ENCODE results near the gene PLEKHH1.

PLEKHH1 gene

DNA sequence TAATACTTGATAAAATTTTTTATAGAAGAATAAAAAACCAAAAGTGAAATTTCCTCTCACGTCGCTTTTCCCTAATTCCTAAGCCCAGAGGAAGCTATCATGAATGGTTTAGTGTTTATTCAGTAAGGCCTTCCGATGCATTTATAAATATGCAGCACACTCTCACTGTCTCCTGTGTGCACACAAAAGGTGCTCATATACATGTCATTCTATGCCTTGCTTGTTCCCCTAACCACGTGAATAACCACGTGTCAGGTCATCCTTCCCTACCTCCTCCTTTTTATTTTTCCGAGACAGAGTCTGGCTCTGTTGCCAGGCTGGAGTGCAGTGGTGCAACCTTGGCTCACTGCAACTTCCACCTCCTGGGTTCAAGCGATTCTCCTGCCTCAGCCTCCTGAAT lies 37.4 kb downstream of the PLEKHH1 start:
- FAIRE-seq (no peak), DNase-seq (ENCODE audit: insufficient read length) (no peak)
- TF ChIP-seq POLR2A (IDR thresholded peaks at IDR 0.05; ENCODE audit: low read depth, low read length) (no peak), TAF1 (IDR thresholded peaks at IDR 0.05; ENCODE audit: borderline replicate concordance, low read depth, low read length) (no peak), POLR2AphosphoS5 (IDR thresholded peaks at IDR 0.05; ENCODE audit: low read depth, low read length) (no peak)

- TF ChIP-seq POLR2A (IDR thresholded peaks at IDR 0.05; ENCODE audit: low read depth, low read length), result no peak
- TF ChIP-seq TAF1 (IDR thresholded peaks at IDR 0.05; ENCODE audit: borderline replicate concordance, low read depth, low read length), result no peak
- no peak for TF ChIP-seq POLR2AphosphoS5 (IDR thresholded peaks at IDR 0.05; ENCODE audit: low read depth, low read length)
- FAIRE-seq, result peak; percentile 91
- DNase-seq (ENCODE audit: insufficient read length), result peak; percentile 62
Observed at GRCh38 chr14:67571275-67571990, 38.3 kb downstream of the PLEKHH1 start.

GRCh38 chr14:67571991-67572323 lies 38.9 kb downstream of the PLEKHH1 start:
- TF ChIP-seq POLR2AphosphoS5 (IDR thresholded peaks at IDR 0.05; ENCODE audit: low read depth, low read length), result no peak
- no peak for TF ChIP-seq POLR2A (IDR thresholded peaks at IDR 0.05; ENCODE audit: low read depth, low read length)
- no peak for TF ChIP-seq TAF1 (IDR thresholded peaks at IDR 0.05; ENCODE audit: borderline replicate concordance, low read depth, low read length)
- FAIRE-seq, result no peak
- no peak for DNase-seq (ENCODE audit: insufficient read length)

DNA sequence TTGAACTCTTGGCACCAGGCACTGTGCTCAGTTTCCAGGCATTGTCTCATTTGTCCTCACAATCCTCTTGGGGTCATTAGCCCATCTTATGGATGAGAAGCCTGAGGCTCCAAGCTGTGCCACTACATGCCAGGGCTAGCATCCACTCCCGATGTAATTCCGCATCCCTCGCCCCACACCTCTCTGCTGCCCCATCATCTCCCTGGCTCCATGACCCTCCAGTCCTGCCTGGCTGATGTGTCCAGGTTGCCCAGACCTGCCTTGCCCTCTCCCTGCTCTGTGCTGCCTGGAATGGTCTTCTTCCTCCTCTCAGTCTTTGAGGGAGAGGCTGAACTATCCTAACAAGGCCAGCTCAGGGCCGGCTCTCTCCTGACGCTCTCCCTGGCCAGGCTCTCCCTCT lies 39.5 kb downstream of the PLEKHH1 start:
- TF ChIP-seq TAF1 (IDR thresholded peaks at IDR 0.05; ENCODE audit: borderline replicate concordance, low read depth, low read length), result no peak
- TF ChIP-seq POLR2AphosphoS5 (IDR thresholded peaks at IDR 0.05; ENCODE audit: low read depth, low read length), result no peak
- no peak for TF ChIP-seq POLR2A (IDR thresholded peaks at IDR 0.05; ENCODE audit: low read depth, low read length)
- FAIRE-seq (no peak), DNase-seq (ENCODE audit: insufficient read length) (no peak)

DNA sequence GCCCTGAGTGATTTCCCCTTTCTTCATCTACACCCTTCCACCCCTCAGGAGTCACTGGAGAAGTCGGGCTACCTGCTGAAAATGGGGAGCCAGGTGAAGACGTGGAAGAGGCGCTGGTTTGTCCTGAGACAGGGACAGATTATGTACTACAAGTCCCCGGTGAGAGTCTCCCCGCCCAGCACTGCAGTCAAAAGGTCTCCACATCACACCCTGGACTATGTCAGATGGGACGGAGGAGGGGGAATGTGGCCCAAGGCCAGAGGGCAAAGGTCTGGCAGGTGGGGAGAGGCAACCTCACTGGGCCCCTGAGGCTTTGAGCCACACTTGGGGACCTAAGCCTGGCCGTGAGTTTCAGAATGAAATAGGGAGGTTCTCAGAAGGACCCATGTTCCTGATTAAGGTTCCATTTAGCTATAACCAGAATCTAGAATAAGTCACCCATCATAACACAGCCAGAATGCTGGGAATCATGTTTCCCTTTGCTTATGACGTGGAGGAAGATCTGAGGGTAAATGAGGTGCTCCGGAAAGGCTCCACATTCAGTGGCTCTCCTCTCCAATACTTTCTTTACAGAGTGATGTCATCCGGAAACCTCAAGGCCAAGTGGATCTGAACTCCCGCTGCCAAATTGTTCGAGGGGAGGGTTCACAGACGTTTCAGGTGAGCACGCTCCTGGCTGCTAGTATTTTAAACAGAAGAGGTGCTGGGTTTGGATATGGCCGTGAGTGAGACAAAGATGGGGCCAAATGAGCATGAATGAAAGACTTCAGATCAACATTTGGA lies 40.3 kb downstream of the PLEKHH1 start:
- no peak for TF ChIP-seq POLR2A (IDR thresholded peaks at IDR 0.05; ENCODE audit: low read depth, low read length)
- TF ChIP-seq TAF1 (IDR thresholded peaks at IDR 0.05; ENCODE audit: borderline replicate concordance, low read depth, low read length), result no peak
- TF ChIP-seq POLR2AphosphoS5 (IDR thresholded peaks at IDR 0.05; ENCODE audit: low read depth, low read length), result no peak
- no peak for DNase-seq (ENCODE audit: insufficient read length)
- FAIRE-seq, result no peak

DNA sequence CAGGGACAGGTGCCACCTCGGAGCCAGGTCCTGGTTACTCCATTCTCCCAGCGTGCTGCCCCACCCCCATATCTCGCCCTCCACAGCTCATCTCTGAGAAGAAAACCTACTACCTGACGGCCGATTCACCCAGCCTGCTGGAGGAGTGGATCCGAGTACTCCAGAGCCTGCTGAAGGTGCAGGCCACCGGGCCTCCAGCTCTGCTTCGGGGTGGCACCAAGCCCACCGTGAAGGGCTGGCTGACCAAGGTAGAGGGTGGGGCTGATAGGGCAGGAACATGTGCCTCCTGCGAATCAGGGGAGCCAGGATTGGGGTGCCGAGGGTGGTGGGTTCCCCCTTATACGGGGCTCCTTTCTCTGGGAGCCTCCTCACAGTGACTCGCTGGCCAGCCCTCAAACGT lies 41.1 kb downstream of the PLEKHH1 start:
- FAIRE-seq, result no peak
- no peak for DNase-seq (ENCODE audit: insufficient read length)
- no peak for TF ChIP-seq TAF1 (IDR thresholded peaks at IDR 0.05; ENCODE audit: borderline replicate concordance, low read depth, low read length)
- no peak for TF ChIP-seq POLR2A (IDR thresholded peaks at IDR 0.05; ENCODE audit: low read depth, low read length)
- no peak for TF ChIP-seq POLR2AphosphoS5 (IDR thresholded peaks at IDR 0.05; ENCODE audit: low read depth, low read length)

GRCh38 chr14:67574806-67575205 lies 41.7 kb downstream of the PLEKHH1 start:
- FAIRE-seq (no peak), DNase-seq (ENCODE audit: insufficient read length) (no peak)
- no peak for TF ChIP-seq TAF1 (IDR thresholded peaks at IDR 0.05; ENCODE audit: borderline replicate concordance, low read depth, low read length)
- no peak for TF ChIP-seq POLR2A (IDR thresholded peaks at IDR 0.05; ENCODE audit: low read depth, low read length)
- TF ChIP-seq POLR2AphosphoS5 (IDR thresholded peaks at IDR 0.05; ENCODE audit: low read depth, low read length), result no peak

DNA sequence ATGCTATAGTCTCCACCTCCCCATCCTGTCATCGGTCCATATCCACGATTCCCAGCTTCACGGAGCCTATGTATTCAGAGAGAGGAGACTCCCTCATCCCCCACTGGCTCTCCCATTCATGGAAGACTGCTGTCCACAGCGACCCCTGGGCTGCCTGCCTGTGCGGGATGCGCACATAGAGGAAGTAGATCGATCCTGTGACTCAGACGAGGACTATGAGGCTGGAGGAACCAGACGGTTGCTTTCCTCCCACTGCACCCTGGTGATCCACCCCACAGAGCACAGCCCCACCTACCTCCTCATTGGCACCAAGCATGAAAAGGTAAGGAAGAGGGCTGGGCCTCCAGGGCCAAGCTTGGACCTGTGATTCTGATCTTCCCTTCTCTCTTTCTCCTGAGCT lies 42.6 kb downstream of the PLEKHH1 start:
- no peak for FAIRE-seq
- TF ChIP-seq POLR2AphosphoS5 (IDR thresholded peaks at IDR 0.05; ENCODE audit: low read depth, low read length), result no peak
- no peak for TF ChIP-seq POLR2A (IDR thresholded peaks at IDR 0.05; ENCODE audit: low read depth, low read length)
- TF ChIP-seq TAF1 (IDR thresholded peaks at IDR 0.05; ENCODE audit: borderline replicate concordance, low read depth, low read length), result no peak
- DNase-seq (ENCODE audit: insufficient read length), result no peak

- TF ChIP-seq TAF1 (IDR thresholded peaks at IDR 0.05; ENCODE audit: borderline replicate concordance, low read depth, low read length) (no peak), POLR2AphosphoS5 (IDR thresholded peaks at IDR 0.05; ENCODE audit: low read depth, low read length) (no peak), POLR2A (IDR thresholded peaks at IDR 0.05; ENCODE audit: low read depth, low read length) (no peak)
- no peak for FAIRE-seq
- DNase-seq (ENCODE audit: insufficient read length), result no peak
Observed at GRCh38 chr14:67576216-67576955, 43.3 kb downstream of the PLEKHH1 start.

- TF ChIP-seq POLR2AphosphoS5 (IDR thresholded peaks at IDR 0.05; ENCODE audit: low read depth, low read length), result no peak
- no peak for TF ChIP-seq POLR2A (IDR thresholded peaks at IDR 0.05; ENCODE audit: low read depth, low read length)
- no peak for TF ChIP-seq TAF1 (IDR thresholded peaks at IDR 0.05; ENCODE audit: borderline replicate concordance, low read depth, low read length)
- FAIRE-seq (no peak), DNase-seq (ENCODE audit: insufficient read length) (no peak)
Observed at GRCh38 chr14:67577181-67577808, 44.2 kb downstream of the PLEKHH1 start.
